HepG2 (cell line): Measurements from ENCODE around the gene CACNA1C. TPM values are rescaled to one million over a fixed set of nuclear protein-coding genes. Genes with fewer than 3 reads are reported as not detected.

ENCODE experiments used
- ATAC-seq: fragments of 200-7000 bp; cut with Tn5 transposase; 3 replicates; pipeline ENCODE4 v1.9.1; 2020; ENCODE audit warnings: mild to moderate bottlenecking, moderate library complexity
- BruUV-seq: library from RNA; stranded (reverse); fragments of 400-500 nt; replicated peaks from 2 replicates; lab custom pipeline; 2021; lab: Mats Ljungman, UMichigan
- CTCF ChIA-PET: fragments of 300-600 bp; formaldehyde crosslinking; extraction: SDS; loops from one replicate; lab custom pipeline; 2021; ENCODE audit warnings: low total read pairs, inconsistent platforms, low intra/inter-chr PET ratio; lab: Yijun Ruan, JAX
- POLR2A ChIA-PET: fragments of 350-600 bp; sonication (Branson Sonifier 250); formaldehyde crosslinking; loops from one replicate; lab custom pipeline; 2020; ENCODE audit warnings: antibody characterized with exemption, inconsistent platforms; lab: Yijun Ruan, JAX
- DNase-seq: peaks from one replicate; pipeline ENCODE4 v3.0.0-alpha.2; 2015; ENCODE audit warnings: low spot score
- FAIRE-seq: peaks from 3 replicates; lab custom pipeline; 2011; peaks lifted over from hg19 to GRCh38; lab: Jason Lieb, UNC
- H2AFZ ChIP-seq: one replicate; pipeline ENCODE4 v1.6.1; 2011; ENCODE audit warnings: low read length, inconsistent platforms
- H3K27ac ChIP-seq: fragments of 300-600 bp; 3 replicates; pipeline ENCODE4 v1.8.0; 2011; ENCODE audit warnings: mixed run types, mild to moderate bottlenecking, mixed read lengths, low read length, inconsistent platforms; ENCODE audit not compliant: insufficient read depth; ENCODE audit errors: extremely low read length
- H3K27me3 ChIP-seq, 2 experiments: fragments of 200-600 bp in 1 of 2; 2 replicates in 1 of 2; 3 replicates in 1 of 2; pipeline versions ENCODE4 v1.6.0 to v1.8.0; 2011; ENCODE audit warnings: low read length in 2 of 2, mild to moderate bottlenecking in 2 of 2, moderate library complexity in 2 of 2, inconsistent platforms in 1 of 2; ENCODE audit not compliant: insufficient read depth in 2 of 2, control insufficient read depth in 1 of 2
- H3K36me3 ChIP-seq, 2 experiments: fragments of 200-600 bp in 1 of 2; replicated peaks in 1 of 2; 2 replicates in 1 of 2; 3 replicates in 1 of 2; pipeline versions ENCODE4 v1.5.1 to v1.8.0; 2011; ENCODE audit warnings: low read length in 2 of 2, inconsistent platforms in 1 of 2; ENCODE audit not compliant: insufficient read depth in 2 of 2, control insufficient read depth in 1 of 2
- H3K4me1 ChIP-seq: 2 replicates; pipeline ENCODE4 v1.5.1; 2012; ENCODE audit warnings: low read length, inconsistent platforms; ENCODE audit not compliant: insufficient read depth
- H3K4me2 ChIP-seq: 2 replicates; pipeline ENCODE4 v1.6.0; 2011; ENCODE audit warnings: low read depth, low read length, inconsistent platforms
- H3K4me3 ChIP-seq, 3 experiments: fragments of 200-600 bp in 1 of 3; sonication (generic), shearing (Covaris generic) in 1 of 3; replicated peaks in 1 of 3; 2 replicates each; pipeline ENCODE4 v1.5.1; 2011 to 2016; ENCODE audit warnings: low read length in 3 of 3, inconsistent platforms in 2 of 3, low read depth in 2 of 3, mild to moderate bottlenecking in 2 of 3, control low read depth in 1 of 3, mixed read lengths in 1 of 3; ENCODE audit not compliant: insufficient read depth in 1 of 3
- H3K79me2 ChIP-seq: one replicate; pipeline ENCODE4 v1.6.1; 2011; ENCODE audit warnings: low read length, inconsistent platforms; ENCODE audit not compliant: insufficient read depth
- H3K9ac ChIP-seq: 2 replicates; pipeline ENCODE4 v1.6.0; 2011; ENCODE audit warnings: mild to moderate bottlenecking, low read depth, low read length, inconsistent platforms; ENCODE audit not compliant: insufficient read depth
- H3K9me3 ChIP-seq: 2 replicates; pipeline ENCODE4 v1.5.1; 2012; ENCODE audit warnings: mild to moderate bottlenecking, low read length
- H4K20me1 ChIP-seq: 2 replicates; pipeline ENCODE4 v1.6.0; 2011; ENCODE audit warnings: inconsistent platforms, mild to moderate bottlenecking, low read length, moderate library complexity; ENCODE audit not compliant: insufficient read depth
- CREB1 ChIP-seq, 2 experiments: fragments of 450-650 bp in 1 of 2; IDR thresholded peaks; 2 replicates each; pipeline ENCODE4 v1.6.1; 2016 to 2017; ENCODE audit warnings: control low read depth in 1 of 2, mild to moderate bottlenecking in 1 of 2, missing compliant biosample characterization in 1 of 2, missing genetic modification characterization in 1 of 2
- GLI4 ChIP-seq: sonication (generic); formaldehyde crosslinking; IDR thresholded peaks from 2 replicates; pipeline ENCODE4 v1.5.1; 2020; ENCODE audit warnings: missing genetic modification reagents, mild to moderate bottlenecking, moderate library complexity, borderline replicate concordance
- HCFC1 ChIP-seq: fragments of 150-350 bp; IDR thresholded peaks from 2 replicates; pipeline ENCODE4 v1.6.1; 2014; ENCODE audit warnings: low read depth, low read length
- SIN3A ChIP-seq: IDR thresholded peaks from 2 replicates; pipeline ENCODE4 v1.6.1; 2011; ENCODE audit warnings: low read depth, mild to moderate bottlenecking, control low read depth, low read length, borderline replicate concordance
- SNAPC5 ChIP-seq: sonication (generic); formaldehyde crosslinking; IDR thresholded peaks from 2 replicates; pipeline ENCODE4 v1.8.1; 2023; ENCODE audit warnings: mild to moderate bottlenecking, missing genetic modification reagents, borderline replicate concordance
- TAF15 ChIP-seq: fragments of 200-400 bp; formaldehyde crosslinking; IDR thresholded peaks from one replicate; pipeline ENCODE4 v1.6.1; 2018; ENCODE audit warnings: mild to moderate bottlenecking, low read depth, low read length; ENCODE audit not compliant: poor library complexity, severe bottlenecking
- TIGD3 ChIP-seq: sonication (generic); formaldehyde crosslinking; IDR thresholded peaks from 2 replicates; pipeline ENCODE4 v1.5.1; 2020; ENCODE audit warnings: mild to moderate bottlenecking, missing genetic modification reagents, borderline replicate concordance
- ZBTB33 ChIP-seq: sonication (generic); formaldehyde crosslinking; IDR thresholded peaks from 2 replicates; pipeline ENCODE4 v1.4.0; 2020; ENCODE audit warnings: missing genetic modification reagents
- ZMYM2 ChIP-seq: sonication (generic); formaldehyde crosslinking; IDR thresholded peaks from 2 replicates; pipeline ENCODE4 v1.8.0; 2022; ENCODE audit warnings: mild to moderate bottlenecking, missing genetic modification reagents
- ZNF644 ChIP-seq: IDR thresholded peaks from 2 replicates; pipeline ENCODE4 v1.6.1; 2016; ENCODE audit warnings: low read depth
- WGBS: methylation state at CpG from one replicate; pipeline ENCODE4 v1.1.6; 2017; ENCODE audit warnings: low lambda C conversion rate; 5-methylcytosine and 5-hydroxymethylcytosine counted together
- in situ Hi-C: cut with HindIII; loops from 2 replicates; pipeline ENCODE4 v1.10.0; 2017; ENCODE audit warnings: low pct_unique_long_range_greater_than_20kb; ENCODE audit not compliant: extremely low pct_ligation_motif_present
- intact Hi-C: fragments of 100-400 bp; cut with micrococcal nuclease; formaldehyde crosslinking; loops from one replicate; pipeline ENCODE4 v1.10.0; 2022; ENCODE audit not compliant: unreplicated experiment
- polyA plus RNA-seq, 8 experiments: library from polyadenylated mRNA; depleted of rRNA in 3 of 8; stranded (reverse) in 7 of 8; unstranded in 1 of 8; fragments of >200 nt; fragmentation: Illumina TruSeq in 4 of 8; extraction: Trizol in 4 of 8; gene quantifications; 2 replicates each; pipeline versions ENCODE4 v1.2.1 to v1.2.3, GENCODE V29; 2011 to 2016; ENCODE audit warnings: low read depth in 4 of 8, missing spikeins in 1 of 8, mixed read lengths in 1 of 8; ENCODE audit not compliant: insufficient read depth in 1 of 8
- total RNA-seq, 5 experiments: library from RNA; depleted of rRNA; stranded (reverse); fragments of >200 nt; fragmentation: Illumina TruSeq; extraction: Trizol; gene quantifications; 2 replicates each; pipeline ENCODE4 v1.2.3, GENCODE V29; 2016; ENCODE audit warnings: low read depth in 1 of 5

CACNA1C gene
- total and polyA plus RNA-seq, 2 of the 13 experiments (the other 11 are each of a cell fraction or from before 2014, with no cell fraction given): not detected

- no peak for TF ChIP-seq TIGD3 (CRISPR knock-in tag)
- TF ChIP-seq SIN3A: no peak
These were observed 487.2 kb downstream of the CACNA1C start (continued) for GRCh38 chr12:2539938-2540337.

- no TSS peak for BruUV-seq
- H4K20me1 ChIP-seq: no peaks in the 10 kb centered on the region
- ChIA-PET CTCF (no interaction called here), POLR2A (no interaction called here)
- intact Hi-C loops (no loop called here), in situ Hi-C loops (no loop called here)
- H3K27me3 ChIP-seq: peaks cover 2 to 33% of the 10 kb centered on the region in 2 experiments; a peak in 3 of 5 replicates
- no peak overlapping the region for H2AFZ ChIP-seq
- no peak overlapping the region for H3K4me3 ChIP-seq
- H3K79me2 ChIP-seq: no peaks in the 10 kb centered on the region
- no peak overlapping the region for H3K9ac ChIP-seq
- no peak overlapping the region for H3K27ac ChIP-seq
- no peaks in the 10 kb centered on the region for H3K9me3 ChIP-seq
- DNase-seq (no peak), FAIRE-seq (no peak), ATAC-seq (no peak)
- no peaks in the 10 kb centered on the region for H3K4me1 ChIP-seq
- WGBS: 18% methylated on average over 10 of the region's 13 CpGs
- TF ChIP-seq CREB1 (IDR thresholded peaks at IDR 0.05) (peak; percentile 13; the same call in 1 of the 2 replicates), CREB1 (CRISPR knock-in tag; IDR thresholded peaks at IDR 0.05) (no peak), HCFC1 (no peak)
- H3K36me3 ChIP-seq: no peaks in the 10 kb centered on the region
- no peak overlapping the region for H3K4me2 ChIP-seq
These were observed 487.8 kb downstream of the CACNA1C start for GRCh38 chr12:2540535-2540941.

GRCh38 chr12:2541631-2542204, 488.9 kb downstream of the CACNA1C start:
- no peak overlapping the region for H3K9ac ChIP-seq
- no peaks in the 10 kb centered on the region for H3K4me1 ChIP-seq
- peaks cover 1 to 27% of the 10 kb centered on the region in 2 experiments; a peak in 3 of 5 replicates for H3K27me3 ChIP-seq
- BruUV-seq: no TSS peak
- POLR2A ChIA-PET: no interaction called here
- H3K9me3 ChIP-seq: no peaks in the 10 kb centered on the region
- H3K36me3 ChIP-seq: no peaks in the 10 kb centered on the region
- DNase-seq (no peak), ATAC-seq (no peak), FAIRE-seq (no peak)
- no peaks in the 10 kb centered on the region for H3K79me2 ChIP-seq
- H3K4me2 ChIP-seq: no peak overlapping the region
- CTCF ChIA-PET: no interaction called here
- no peak overlapping the region for H2AFZ ChIP-seq
- H3K4me3 ChIP-seq: no peak overlapping the region
- WGBS: 21% methylated on average over 9 of the region's 13 CpGs
- in situ Hi-C loops: no loop called here
- no peaks in the 10 kb centered on the region for H4K20me1 ChIP-seq
- intact Hi-C loops: no loop called here
- no peak overlapping the region for H3K27ac ChIP-seq
- TF ChIP-seq GLI4 (CRISPR knock-in tag): no peak
- TF ChIP-seq ZNF644 (CRISPR knock-in tag): no peak
- no peak for TF ChIP-seq ZMYM2 (CRISPR knock-in tag)
- no peak for TF ChIP-seq ZBTB33 (CRISPR knock-in tag)
- no peak for TF ChIP-seq TAF15
- TF ChIP-seq SNAPC5 (CRISPR knock-in tag): no peak
